Tibial nerve (tissue), 4 donors: ENCODE data around the gene DNAAF5. TPM values are rescaled to one million over a fixed set of nuclear protein-coding genes. Genes with fewer than 3 reads are reported as not detected.

Source experiments
- DNase-seq, 2 donors: peaks; one replicate each; pipeline ENCODE4 v3.0.0-alpha.2; 2019; ENCODE audit warnings: low spot score in 2 of 2
- H3K27ac ChIP-seq, 4 donors: fragments of 200-600 bp; sonication (generic) in 3 of 4; one replicate each; pipeline ENCODE4 v1.5.1; 2017 to 2019; ENCODE audit warnings: mild to moderate bottlenecking in 1 of 4
- H3K27me3 ChIP-seq, 2 donors: fragments of 200-600 bp; sonication (generic) in 1 of 2; one replicate each; pipeline versions ENCODE4 v1.5.1 to v1.6.0; 2017 to 2019
- H3K36me3 ChIP-seq, 3 donors: fragments of 200-600 bp; sonication (generic); one replicate each; pipeline ENCODE4 v1.5.1; 2018 to 2019
- H3K4me1 ChIP-seq, 4 donors: fragments of 200-600 bp; sonication (generic) in 3 of 4; one replicate each; pipeline ENCODE4 v1.5.1; 2017 to 2019
- H3K4me3 ChIP-seq, 4 donors: fragments of 200-600 bp; sonication (generic) in 3 of 4; one replicate each; pipeline ENCODE4 v1.5.1; 2017 to 2019; ENCODE audit warnings: mild to moderate bottlenecking in 1 of 4, moderate library complexity in 1 of 4
- H3K9me3 ChIP-seq, 4 donors: fragments of 200-600 bp; sonication (generic) in 3 of 4; one replicate each; pipeline ENCODE4 v1.5.1; 2017 to 2019
- CTCF ChIP-seq, 5 experiments: fragments of 200-600 bp in 3 of 5; fragments of 450-650 bp in 2 of 5; sonication (generic) in 3 of 5; IDR thresholded peaks; one replicate each; pipeline ENCODE4 v1.5.1; 2016 to 2019; ENCODE audit warnings: antibody characterized with exemption in 5 of 5, mild to moderate bottlenecking in 3 of 5, moderate library complexity in 2 of 5
- EP300 ChIP-seq, 2 donors: sonication (generic); formaldehyde crosslinking; IDR thresholded peaks; one replicate each; pipeline ENCODE4 v1.6.1; 2017; ENCODE audit warnings: antibody characterized with exemption in 2 of 2, mild to moderate bottlenecking in 1 of 2
- POLR2A ChIP-seq, 2 donors: fragments of 450-650 bp; IDR thresholded peaks; one replicate each; pipeline ENCODE4 v1.6.1; 2017; ENCODE audit warnings: antibody characterized with exemption in 2 of 2, mild to moderate bottlenecking in 2 of 2, moderate library complexity in 2 of 2
- WGBS, 2 donors: methylation state at CpG; one replicate each; pipeline ENCODE4 v1.1.5; 2018; 5-methylcytosine and 5-hydroxymethylcytosine counted together
- total RNA-seq, 4 donors: library from RNA; depleted of rRNA; stranded (reverse); fragments of >200 nt; gene quantifications; one replicate each; pipeline ENCODE4 v1.1.0, GENCODE V29; 2016

Gene DNAAF5
- total RNA-seq, 4 donors from 2014 or later, result 26.0 to 56.7 (median 41.6) TPM

GRCh38 chr7:826230-826917 is 99.9 kb downstream of the DNAAF5 start:
- H3K4me1 ChIP-seq, result peaks cover 0 to 75% (median 26%) of the 10 kb centered on the region in 4 donors
- WGBS, 2 donors, result 58 to 62% methylated on average over 28 to 29 of the region's 29 CpGs
- H3K27ac ChIP-seq, result peak overlapping the region in 3 of 4 donors; percentile 50 to 84 (median 78)
- H3K9me3 ChIP-seq, result no peaks in the 10 kb centered on the region
- no peak for DNase-seq
- TF ChIP-seq CTCF (IDR thresholded peaks at IDR 0.05) (no peak), POLR2A (IDR thresholded peaks at IDR 0.05) (no peak), EP300 (IDR thresholded peaks at IDR 0.05) (no peak)
- H3K27me3 ChIP-seq, result no peaks in the 10 kb centered on the region
- no peak overlapping the region for H3K4me3 ChIP-seq
- H3K36me3 ChIP-seq, result peaks cover 0 to 11% (median 4%) of the 10 kb centered on the region in 3 donors

- no peak overlapping the region for H3K4me3 ChIP-seq
- no peak for DNase-seq
- H3K9me3 ChIP-seq, result no peaks in the 10 kb centered on the region
- H3K27me3 ChIP-seq, result no peaks in the 10 kb centered on the region
- H3K36me3 ChIP-seq, result peaks cover 0 to 5% (median 0%) of the 10 kb centered on the region in 3 donors
- WGBS, 2 donors, result 89% methylated on average over 14 of the region's 14 CpGs
- peak overlapping the region in 2 of 4 donors; percentile 11 to 28 for H3K27ac ChIP-seq
- TF ChIP-seq POLR2A (IDR thresholded peaks at IDR 0.05) (no peak), EP300 (IDR thresholded peaks at IDR 0.05) (no peak)
- H3K4me1 ChIP-seq, result peaks cover 0 to 74% (median 37%) of the 10 kb centered on the region in 4 donors
Observed at GRCh38 chr7:828793-829561, 102.5 kb downstream of the DNAAF5 start.

- peak overlapping the region in 2 of 4 donors; percentile 86 to 87 for H3K27ac ChIP-seq
- no peak for TF ChIP-seq POLR2A (IDR thresholded peaks at IDR 0.05)
- no peak for TF ChIP-seq CTCF (IDR thresholded peaks at IDR 0.05)
- no peak for TF ChIP-seq EP300 (IDR thresholded peaks at IDR 0.05)
- H3K36me3 ChIP-seq, result peaks cover 0 to 14% (median 0%) of the 10 kb centered on the region in 3 donors
- 70 to 72% methylated on average over 12 of the region's 12 CpGs for WGBS, 2 donors
- no peak for DNase-seq
- H3K4me1 ChIP-seq, result peaks cover 0 to 70% (median 31%) of the 10 kb centered on the region in 4 donors
- H3K27me3 ChIP-seq, result no peaks in the 10 kb centered on the region
- H3K9me3 ChIP-seq, result no peaks in the 10 kb centered on the region
- H3K4me3 ChIP-seq, result no peak overlapping the region
Observed at GRCh38 chr7:830069-830468, 103.6 kb downstream of the DNAAF5 start.

- WGBS, 2 donors, result 28 to 31% methylated on average over 7 of the region's 7 CpGs
- Histone ChIP-seq H3K9me3 (no peaks in the 10 kb centered on the region), H3K27me3 (no peaks in the 10 kb centered on the region), H3K36me3 (peaks cover 0 to 20% (median 0%) of the 10 kb centered on the region in 3 donors), H3K4me3 (peak overlapping the region in 2 of 4 donors; percentile 3), H3K4me1 (peaks cover 0 to 63% (median 24%) of the 10 kb centered on the region in 4 donors), H3K27ac (peak overlapping the region; percentile 76 to 87 (median 81))
- TF ChIP-seq POLR2A (IDR thresholded peaks at IDR 0.05), result peak in 1 of 2 donors; percentile 29
- TF ChIP-seq EP300 (IDR thresholded peaks at IDR 0.05), result peak; percentile 57 to 85
- no peak for TF ChIP-seq CTCF (IDR thresholded peaks at IDR 0.05)
- no peak for DNase-seq
Observed at GRCh38 chr7:831596-832166, 105.2 kb downstream of the DNAAF5 start.

GRCh38 chr7:832167-832967 is 105.9 kb downstream of the DNAAF5 start, which contains the start of gene SUN1:
Gene SUN1 (plus strand): TSS chr7:832476. CDS start chr7:832525, 49 bp downstream.
- TF ChIP-seq POLR2A (IDR thresholded peaks at IDR 0.05) (no peak), EP300 (IDR thresholded peaks at IDR 0.05) (no peak), CTCF (IDR thresholded peaks at IDR 0.05) (no peak)
- H3K27me3 ChIP-seq, result no peaks in the 10 kb centered on the region
- H3K36me3 ChIP-seq, result peaks cover 0 to 27% (median 0%) of the 10 kb centered on the region in 3 donors
- H3K4me3 ChIP-seq, result peak within 1 kb of the TSS in 2 of 4 donors; percentile 3
- WGBS, 2 donors, result 70 to 72% methylated on average over 24 of the region's 24 CpGs
- no peaks in the 10 kb centered on the region for H3K9me3 ChIP-seq
- peak within 1 kb of the TSS; percentile 76 to 87 (median 81) for H3K27ac ChIP-seq
- no peak for DNase-seq
- H3K4me1 ChIP-seq, result peaks cover 0 to 63% (median 25%) of the 10 kb centered on the region in 4 donors
